NCI-H128 (cell line): ENCODE measurements around the gene DSCAM.

Source experiments
- DNase-seq: peaks from one replicate; lab custom pipeline; 2025; ENCODE audit not compliant: unreplicated experiment; lab: John Stamatoyannopoulos, UW

The DSCAM gene

DNA sequence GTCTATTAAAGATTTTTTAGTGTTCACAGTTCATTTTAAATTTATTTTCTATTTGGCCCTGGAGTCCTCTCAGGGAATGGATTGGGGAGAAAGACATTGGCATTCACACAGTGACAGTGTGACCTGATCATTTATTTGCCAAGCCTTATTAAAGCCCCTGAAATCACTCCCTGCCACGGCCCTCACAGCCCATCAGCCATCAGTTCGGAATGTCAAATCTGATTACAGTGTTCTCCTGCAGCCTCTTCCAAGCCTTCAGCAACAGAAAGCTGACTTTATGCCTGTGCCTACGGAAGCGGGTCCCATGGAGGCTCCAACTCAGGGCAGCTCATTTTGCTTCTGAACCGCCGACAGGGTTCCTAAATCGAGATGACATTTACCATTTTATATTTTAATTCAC is 451.2 kb downstream of the DSCAM start:
- no peak for DNase-seq

DNA sequence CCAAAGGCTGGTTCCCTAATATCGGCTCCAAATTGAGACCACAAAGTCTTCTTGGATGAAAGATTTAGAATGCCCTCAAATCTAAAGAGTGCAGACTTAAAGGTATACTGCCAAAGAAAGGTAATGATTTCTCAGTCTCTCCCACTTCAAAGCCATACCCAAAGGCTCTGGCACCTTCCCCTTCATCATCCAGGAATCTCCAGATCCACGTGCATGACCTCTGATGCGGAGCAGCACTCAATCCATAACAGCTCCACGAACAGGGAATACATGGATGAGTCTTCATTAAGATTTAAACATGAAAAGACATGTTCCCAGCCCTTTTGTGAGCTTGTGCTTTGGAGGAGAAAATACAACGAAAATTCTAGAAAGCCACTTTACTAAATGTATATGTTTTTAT is 453.9 kb downstream of the DSCAM start:
- no peak for DNase-seq

DNA sequence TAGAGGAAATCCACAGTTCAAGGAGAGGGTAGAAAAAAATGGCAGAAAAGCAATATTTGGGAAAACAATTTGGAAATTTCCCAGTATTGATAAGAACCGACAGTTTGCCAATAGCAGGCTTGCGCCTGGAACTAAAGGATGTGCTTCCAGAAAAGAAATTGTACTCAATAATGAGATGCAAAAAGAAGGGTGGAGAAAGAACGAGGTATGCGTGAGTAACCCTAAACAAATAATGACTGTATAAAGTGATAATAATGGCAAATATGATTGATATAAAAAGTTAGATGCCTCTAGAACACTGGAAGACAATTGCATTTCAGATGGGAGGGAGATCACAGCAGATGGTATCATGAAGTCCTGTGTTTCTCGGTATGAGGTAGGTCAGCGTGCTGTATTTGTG is 458.9 kb downstream of the DSCAM start:
- DNase-seq: no peak

DNA sequence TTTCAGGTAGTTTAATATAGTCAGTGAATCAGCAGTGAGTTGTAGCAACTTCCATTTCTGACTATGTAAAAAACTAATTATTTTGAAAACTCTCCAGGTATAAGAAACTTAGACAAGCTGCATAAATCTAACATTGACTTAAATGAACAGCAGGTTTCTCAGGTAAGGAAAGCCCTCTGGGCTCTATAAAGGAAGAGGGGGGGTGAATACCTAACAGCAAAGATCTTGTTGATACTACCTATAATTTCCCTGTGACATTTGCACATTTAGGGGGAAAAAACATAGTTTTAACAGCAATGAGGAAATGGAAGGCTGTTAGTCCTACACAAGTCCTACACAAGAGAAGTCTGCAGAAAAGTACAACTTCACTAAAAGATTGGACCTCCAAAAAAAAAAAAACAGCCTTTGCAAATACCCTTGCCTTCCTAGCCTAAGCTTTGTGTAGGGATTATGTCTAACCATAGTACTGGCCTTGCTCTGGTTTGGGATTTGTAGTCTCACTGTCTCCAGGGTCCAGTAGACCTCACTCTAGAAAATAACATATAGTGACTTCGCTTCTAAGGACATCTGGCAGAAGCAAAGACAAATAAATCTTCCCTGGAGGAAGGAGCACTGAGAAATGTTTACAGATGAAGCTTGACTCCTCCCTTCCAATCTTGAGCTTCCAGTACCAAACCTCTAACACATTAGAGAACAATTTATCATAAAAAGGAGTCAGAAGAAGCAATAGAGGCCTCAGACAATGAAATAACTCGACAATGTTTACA is 459.8 kb downstream of the DSCAM start:
- DNase-seq: no peak

DNA sequence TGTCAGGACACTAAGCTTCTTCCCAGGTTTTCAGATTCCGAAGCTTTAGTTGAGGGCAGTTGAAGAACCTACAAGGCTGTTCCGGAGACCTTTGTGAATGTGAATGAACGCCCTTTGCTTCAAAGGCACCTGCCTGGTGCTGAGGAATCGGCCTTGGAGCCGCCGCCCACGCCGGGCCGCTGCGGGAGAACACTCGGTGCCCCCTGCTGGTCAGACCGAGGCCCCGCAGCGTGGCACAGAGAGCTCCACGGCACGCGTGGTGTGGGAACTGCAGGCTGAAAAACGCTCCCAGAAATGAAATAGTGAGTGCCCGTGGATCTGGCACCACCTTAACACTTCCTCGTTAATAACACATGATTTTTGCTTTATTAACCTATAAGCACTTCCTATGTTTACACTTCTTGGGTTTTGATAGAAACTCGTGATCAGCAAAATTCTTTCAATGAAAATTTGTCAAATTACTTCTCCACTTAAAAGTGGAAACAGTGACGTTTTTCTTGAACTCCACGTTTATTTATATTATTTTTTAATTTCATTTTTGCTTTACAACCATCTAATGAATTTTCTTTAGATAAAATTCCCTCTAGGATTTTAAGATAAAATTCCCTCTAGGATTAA is 460.6 kb downstream of the DSCAM start:
- no peak for DNase-seq

DNA sequence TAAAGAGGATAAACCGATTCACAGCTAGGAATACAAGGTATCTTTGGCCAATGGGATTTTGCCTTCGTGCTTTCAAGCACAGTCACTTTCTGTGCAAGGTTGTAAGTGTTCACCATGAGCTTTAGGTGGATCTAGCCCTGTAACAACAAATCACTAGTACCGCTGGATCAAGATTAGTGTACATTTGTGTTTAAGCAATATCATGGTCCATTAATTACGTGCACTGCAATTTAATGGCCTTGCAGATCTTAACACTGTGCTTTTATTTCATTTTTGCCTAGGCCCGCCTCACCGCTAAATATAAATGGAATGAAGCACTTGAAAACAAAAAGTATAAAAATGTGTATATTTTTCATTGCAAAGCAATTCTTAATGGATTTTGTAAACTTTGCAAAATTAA is 461.1 kb downstream of the DSCAM start:
- DNase-seq: no peak

DNA sequence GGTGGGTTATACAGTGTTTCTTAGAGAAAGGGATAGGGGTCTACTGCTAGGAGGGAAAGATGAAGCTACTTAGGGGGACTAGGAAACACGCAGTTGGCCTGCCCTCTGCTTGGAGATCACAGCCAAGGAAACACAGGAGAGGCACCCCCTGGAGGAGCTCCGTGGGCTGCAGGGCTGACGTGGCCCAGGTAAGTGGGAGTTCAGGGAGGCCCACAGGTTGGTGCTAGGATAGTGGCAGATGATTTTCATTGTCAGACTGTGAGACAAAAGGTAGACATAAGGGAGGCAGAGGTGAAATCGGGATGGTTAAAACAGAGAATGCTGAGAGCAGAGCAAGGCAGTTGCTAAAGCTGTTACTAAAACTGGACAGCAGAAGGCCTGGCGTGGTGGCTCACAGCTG is 463.0 kb downstream of the DSCAM start:
- DNase-seq: no peak

DNA sequence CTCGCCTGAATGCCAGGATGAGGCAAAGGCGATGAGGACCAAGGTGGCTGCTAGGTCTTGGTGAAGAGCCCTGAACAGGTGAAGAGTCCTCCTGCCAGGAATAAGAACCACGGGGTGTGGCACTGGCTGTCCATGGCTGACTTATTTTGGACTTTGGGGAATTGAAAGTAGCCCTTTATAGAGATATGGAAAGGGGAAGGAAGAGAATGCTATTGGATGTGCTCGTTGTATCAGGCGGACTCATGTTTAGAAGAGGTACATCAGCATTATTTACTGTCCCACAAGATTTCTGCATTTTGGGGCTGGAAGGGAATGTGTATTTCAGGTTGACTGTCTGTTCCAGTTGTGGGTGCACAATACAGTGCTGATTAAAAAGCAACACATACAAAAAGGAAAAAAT is 465.8 kb downstream of the DSCAM start:
- no peak for DNase-seq

DNA sequence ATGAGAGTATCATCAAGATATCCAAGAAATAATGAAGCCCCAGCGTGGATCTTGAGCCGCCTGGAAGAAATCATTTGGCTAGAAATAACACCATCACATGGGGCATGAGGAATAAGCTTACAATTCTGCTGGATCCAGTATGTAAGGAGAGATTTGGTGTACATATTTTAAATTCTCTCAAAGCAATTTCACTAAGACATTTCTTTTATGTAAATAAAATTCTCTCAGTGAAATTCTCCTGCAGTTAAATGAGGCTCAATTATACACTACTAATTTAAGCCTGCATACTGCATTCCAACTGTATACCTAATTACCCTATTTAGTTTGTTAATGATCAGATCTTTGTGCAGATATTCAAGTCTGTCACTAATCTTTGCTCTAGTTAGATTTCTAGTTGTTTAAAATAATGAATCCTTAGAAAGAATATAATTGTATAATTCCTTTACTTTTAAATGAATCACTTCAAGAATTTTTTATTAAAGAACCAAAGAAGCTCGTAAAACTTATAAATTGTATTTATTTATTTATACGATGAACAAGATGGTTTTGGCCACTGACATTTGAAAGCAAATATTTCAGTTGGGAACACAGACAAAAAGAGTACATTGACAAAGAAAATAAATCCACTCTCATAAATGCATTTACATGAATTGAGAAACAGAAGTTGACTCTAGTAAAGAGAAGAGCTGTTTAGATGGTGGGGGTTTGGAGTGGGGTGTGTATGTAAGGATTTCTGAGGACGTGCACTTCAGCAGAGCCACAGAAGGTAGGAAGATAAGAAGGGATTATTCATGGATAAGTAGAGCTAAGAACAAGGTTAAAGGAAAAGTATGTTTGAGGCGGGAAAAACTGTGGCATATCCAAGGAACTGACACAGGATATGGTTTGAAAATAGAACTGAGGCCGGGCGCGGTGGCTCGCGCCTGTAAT is 466.8 kb downstream of the DSCAM start:
- DNase-seq: no peak

DNA sequence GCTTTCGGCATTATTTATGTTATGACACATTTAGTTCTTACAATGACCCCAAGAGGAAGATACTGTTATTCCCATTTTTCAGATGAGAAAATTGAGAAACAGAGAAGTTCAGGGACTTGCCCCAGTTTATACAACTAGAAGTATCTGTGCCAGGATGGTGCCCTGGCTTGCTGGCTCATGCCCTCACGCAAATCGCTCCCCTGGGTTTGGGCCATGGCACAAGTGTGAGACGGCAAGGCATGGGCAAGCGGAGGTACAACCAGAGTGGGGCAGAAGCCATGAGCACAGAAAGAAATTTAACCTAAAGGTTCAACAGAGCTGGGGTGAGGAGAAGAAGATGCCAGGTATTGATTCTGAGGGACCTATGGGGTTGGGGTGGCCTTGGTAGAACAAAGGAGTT is 469.8 kb downstream of the DSCAM start:
- DNase-seq: no peak

DNA sequence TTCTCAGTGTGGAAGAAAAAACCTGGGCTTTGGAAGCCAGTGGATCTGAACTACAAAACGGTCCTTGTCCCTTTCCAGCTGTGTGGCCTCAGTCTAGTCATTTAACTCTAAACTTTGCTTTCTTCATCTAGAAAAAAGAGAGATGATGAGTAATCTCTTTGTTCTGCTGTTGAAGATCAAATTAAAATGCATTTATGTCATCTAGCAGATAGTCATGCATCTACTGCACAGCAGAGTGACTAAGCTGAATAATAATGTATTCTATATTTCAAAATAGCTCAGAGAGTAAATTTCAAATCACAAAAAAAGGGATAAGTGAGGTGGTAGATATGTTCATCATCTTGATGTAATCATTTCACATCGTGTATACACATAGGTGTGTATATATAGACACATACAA is 473.2 kb downstream of the DSCAM start:
- DNase-seq: no peak

DNA sequence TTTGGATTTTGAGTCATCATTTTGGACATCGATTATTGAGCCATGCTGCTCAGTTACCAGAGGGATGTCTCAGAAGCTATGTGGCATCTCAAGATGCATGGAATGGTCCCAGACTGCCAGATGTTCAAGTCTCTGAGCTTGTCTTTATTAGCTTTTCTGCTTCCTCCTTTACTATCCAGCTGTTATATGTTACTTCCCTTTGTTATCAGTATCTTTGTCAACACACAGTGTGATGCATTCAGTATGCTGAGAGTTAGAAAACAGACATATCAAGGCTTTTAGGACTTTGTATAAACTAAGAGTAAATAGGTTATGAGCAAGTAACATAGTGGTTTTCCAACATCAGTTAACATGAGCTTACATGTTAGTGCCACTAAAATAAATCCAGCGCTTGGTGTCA is 474.5 kb downstream of the DSCAM start:
- DNase-seq: no peak

DNA sequence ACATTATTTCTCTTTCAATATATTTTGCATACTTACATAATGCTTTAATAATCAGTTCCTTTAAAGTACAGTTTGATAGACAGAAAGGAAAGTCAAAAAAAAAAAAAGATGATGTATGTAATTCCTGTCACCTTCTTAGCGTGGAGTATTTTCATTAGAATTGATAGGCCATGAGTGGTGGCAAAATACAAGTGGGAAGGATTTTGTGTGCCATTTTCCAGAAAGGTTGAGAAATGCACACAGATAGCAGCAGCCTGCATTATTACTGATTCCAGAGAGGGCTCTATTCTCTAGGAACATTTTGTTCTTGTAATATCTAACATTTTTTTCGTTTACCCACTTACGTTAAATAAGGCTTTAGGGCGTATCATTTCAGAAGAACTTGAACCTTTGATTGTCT is 475.6 kb downstream of the DSCAM start:
- no peak for DNase-seq

DNA sequence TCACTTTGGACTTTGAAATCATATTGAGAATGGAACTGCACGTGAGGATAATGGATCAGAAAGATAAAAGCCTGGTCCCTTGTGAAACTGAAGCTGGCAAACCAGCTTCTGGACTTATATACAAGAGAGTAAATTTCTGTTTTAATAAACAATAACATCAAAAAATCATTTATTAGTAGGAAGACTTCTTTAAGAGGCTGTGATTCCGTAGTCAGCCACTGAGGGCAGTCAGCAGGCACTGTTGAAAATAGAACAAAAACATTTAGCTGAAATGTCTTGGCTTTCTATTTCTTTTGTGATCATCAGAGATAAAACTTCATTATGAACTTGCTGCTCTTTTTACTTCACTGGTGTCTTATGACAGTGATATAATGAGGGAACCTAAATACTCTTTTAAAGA is 490.3 kb downstream of the DSCAM start:
- no peak for DNase-seq

DNA sequence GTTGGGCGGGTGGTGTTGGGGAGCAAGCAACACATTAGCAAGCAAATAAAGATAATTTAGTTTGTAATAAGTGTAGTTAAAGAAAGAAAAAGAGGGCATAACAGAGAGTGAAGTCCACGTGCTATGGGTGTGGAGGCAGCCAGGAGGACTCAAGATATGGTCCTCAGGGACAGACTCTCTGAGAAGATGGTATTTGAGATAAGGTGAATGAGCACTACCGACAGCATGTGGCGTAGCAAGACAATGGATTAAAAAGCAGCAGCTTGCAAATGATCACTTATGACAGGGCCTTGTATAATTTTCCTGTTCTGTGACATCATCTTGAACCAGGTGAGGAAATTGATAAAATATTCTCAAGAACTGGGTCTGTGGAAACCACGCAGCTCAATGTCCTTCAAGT is 491.9 kb downstream of the DSCAM start:
- DNase-seq: no peak

DNA sequence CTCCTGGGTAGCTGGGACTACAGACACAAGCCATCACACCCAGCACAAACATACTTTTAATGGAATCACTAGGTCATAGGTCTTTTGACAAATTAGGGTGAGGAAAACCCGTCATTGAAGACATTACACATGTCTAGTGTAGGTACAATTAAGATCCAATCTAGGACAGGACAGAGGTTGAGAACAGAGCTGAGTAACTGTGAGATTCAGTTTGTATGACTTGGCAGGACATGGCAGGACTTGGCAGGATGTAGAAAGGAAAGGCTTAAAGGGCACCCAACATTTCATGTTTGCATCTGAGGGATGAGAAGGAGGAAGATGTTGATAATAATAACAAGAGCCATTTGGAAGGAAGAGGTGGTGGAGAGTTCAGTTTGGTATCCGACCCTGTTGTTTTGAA is 496.0 kb downstream of the DSCAM start:
- no peak for DNase-seq

DNA sequence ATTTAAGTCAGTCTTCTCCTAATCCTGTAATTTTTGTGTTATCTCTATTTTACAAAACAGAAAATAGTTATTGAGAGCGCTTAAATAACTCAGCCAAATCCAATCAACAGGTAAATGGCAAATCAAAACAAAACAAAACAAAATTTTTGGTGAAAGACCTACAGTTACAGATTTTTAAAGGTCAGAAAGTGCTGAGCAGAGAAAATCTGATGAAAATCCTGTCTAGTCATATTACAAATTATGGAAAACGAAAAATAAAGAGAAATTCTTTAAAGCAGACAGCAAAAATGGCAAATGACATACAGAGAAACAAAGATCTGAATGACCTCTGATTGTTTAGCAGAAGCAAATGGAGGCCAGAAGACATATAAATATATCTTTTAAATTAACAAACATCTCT is 497.4 kb downstream of the DSCAM start:
- DNase-seq: no peak

DNA sequence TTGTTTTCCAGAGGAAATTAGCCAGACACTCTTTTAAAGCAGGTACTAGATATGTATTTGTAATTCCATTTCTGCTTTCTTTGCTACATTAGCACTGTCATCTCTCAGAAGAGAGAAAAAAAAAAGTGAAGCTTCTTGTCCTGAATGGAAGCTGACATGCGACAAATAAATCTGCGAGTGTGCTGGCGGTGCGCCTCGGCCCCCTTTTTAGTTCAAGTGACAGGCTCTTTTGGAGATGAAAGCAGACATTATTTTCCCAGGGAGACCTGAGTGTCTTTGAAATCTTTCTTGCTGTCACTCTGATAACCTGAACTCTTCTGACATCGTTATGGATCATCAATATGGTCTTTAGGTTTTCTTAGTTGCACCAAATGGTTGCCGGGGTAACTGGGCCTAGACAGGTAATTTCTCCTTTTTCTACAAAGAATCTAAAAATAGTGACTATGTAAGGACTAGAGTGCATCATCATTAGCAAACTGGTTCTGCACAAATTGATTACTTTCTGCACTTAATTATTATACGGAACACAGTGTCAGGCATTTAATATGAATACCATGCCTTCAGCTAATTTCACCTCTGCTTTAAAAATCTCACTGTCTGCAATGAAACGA is 501.1 kb downstream of the DSCAM start:
- no peak for DNase-seq

DNA sequence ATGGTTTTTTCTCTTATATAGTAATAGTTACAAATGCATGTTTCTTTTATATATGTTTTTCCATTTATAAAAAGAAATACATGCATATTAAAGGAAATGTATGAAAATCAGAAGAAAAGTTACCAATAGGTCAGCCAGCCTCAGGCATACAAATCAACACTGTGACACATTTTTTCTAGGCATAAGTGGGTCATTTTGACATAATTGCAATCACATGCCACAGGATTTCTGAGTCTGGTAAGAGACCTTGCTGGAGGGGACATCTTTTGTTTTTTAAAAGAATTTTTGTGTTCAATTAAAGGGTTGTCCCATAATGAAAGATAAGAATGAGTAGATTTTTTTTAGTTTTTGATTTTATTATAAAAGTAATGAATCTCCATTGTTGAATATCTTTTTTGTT is 506.6 kb downstream of the DSCAM start:
- no peak for DNase-seq

DNA sequence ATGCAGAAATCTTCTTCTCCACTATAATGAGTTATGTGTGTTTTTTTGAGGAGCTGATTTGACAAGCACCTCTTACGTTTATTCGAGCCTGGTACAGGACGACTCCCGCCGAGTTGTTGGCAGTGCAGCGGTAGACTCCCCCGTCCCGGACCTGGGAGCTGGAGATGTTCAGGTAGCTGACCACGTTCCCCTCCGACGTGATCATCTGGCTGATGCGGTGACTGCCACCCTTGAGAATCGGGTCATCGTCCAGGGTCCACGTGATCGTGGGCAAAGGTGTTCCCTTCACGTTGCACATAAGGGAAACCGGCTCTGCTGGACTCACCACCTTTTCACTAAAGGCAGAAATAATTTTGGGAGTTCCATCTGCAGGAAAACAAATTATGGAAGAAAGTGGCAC is 507.9 kb downstream of the DSCAM start:
- no peak for DNase-seq

DNA sequence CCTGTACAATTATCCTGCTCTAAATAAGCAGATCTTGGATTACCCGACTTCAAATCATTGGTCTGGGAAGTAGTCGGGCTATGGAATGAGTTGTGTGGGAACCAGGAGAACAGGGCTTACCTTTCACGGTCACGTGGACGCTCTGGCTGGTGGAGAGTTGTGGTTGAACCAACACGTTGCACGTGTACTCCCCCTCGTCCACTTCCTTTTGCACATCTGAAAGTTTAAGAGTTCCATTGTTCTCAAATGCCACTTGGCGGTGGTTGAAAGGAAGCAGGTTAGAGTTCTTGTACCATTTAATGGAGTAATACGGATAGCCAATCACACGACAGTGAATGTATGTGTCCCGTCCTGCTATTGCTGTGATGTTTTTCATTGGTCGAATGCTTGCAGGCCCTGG is 509.0 kb downstream of the DSCAM start:
- no peak for DNase-seq

DNA sequence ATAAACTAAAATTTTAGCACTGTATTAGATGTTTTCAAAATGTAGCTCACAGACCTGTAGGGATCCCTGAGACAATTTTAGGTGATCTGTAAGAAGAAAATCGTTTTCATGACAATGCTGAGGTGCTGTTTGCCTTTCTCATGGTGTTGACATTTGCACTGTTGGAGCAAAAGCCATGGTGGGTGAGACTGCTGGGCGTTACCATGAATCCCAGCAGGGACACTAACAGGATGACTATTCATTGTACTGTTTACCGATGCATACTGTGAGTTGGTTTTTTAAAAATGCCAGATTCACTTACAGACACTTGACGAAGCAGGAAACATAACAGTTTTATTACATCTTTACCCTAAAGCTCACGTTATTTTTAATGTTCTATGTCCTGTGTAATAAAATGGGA is 511.3 kb downstream of the DSCAM start:
- peak; percentile 7 for DNase-seq
